Panc1 (cell line): Measurements from ENCODE around the gene GATAD2B. TPM values are rescaled to one million over a fixed set of nuclear protein-coding genes. Genes with fewer than 3 reads are reported as not detected.

Experiments
- ATAC-seq: fragments of 200-7000 bp; cut with Tn5 transposase; 2 replicates; pipeline ENCODE4 v1.9.1; 2020; ENCODE audit warnings: mild to moderate bottlenecking, moderate library complexity
- BruUV-seq: library from RNA; stranded (reverse); fragments of 400-500 nt; replicated peaks from 2 replicates; lab custom pipeline; 2021; lab: Mats Ljungman, UMichigan
- CTCF ChIA-PET: fragments of 300-600 bp; sonication (Branson Sonifier 250); formaldehyde crosslinking; loops from one replicate; lab custom pipeline; 2022; ENCODE audit warnings: antibody characterized with exemption; lab: Charles Lee
- POLR2A ChIA-PET: fragments of 300-600 bp; sonication (Branson Sonifier 250); formaldehyde crosslinking; loops from one replicate; lab custom pipeline; 2022; ENCODE audit warnings: antibody characterized with exemption; lab: Charles Lee
- DNase-seq: peaks from one replicate; pipeline ENCODE4 v3.0.0-alpha.2; 2010; ENCODE audit warnings: low read depth, low spot score
- H3K27ac ChIP-seq: 2 replicates; pipeline ENCODE4 v1.5.1; 2011; ENCODE audit warnings: mild to moderate bottlenecking, low read length, inconsistent platforms
- H3K27me3 ChIP-seq: fragments of 200-500 bp; sonication (Bioruptor generic); 2 replicates; pipeline ENCODE4 v1.6.0; 2014; ENCODE audit warnings: low read length, inconsistent platforms; ENCODE audit not compliant: control insufficient read depth, insufficient read depth
- H3K36me3 ChIP-seq: fragments of 200-500 bp; sonication (Bioruptor generic); 2 replicates; pipeline ENCODE4 v1.5.1; 2014; ENCODE audit warnings: inconsistent platforms, mild to moderate bottlenecking, low read length, moderate library complexity; ENCODE audit not compliant: control insufficient read depth, insufficient read depth
- H3K4me1 ChIP-seq: 2 replicates; pipeline ENCODE4 v1.5.1; 2011; ENCODE audit warnings: inconsistent platforms, mild to moderate bottlenecking, low read length, moderate library complexity; ENCODE audit not compliant: control insufficient read depth, insufficient read depth
- H3K4me3 ChIP-seq, 2 experiments: 2 replicates each; pipeline ENCODE4 v1.5.1; 2011 to 2012; ENCODE audit warnings: low read depth in 2 of 2, low read length in 2 of 2, mild to moderate bottlenecking in 2 of 2, inconsistent platforms in 1 of 2, moderate library complexity in 1 of 2
- H3K9me3 ChIP-seq: fragments of 200-500 bp; sonication (Bioruptor generic); 2 replicates; pipeline ENCODE4 v1.5.1; 2014; ENCODE audit warnings: low read depth, mild to moderate bottlenecking, inconsistent platforms, low read length, moderate library complexity; ENCODE audit not compliant: control insufficient read depth, insufficient read depth
- CTCF ChIP-seq: fragments of 450-650 bp; IDR thresholded peaks from 2 replicates; pipeline ENCODE4 v1.5.1; 2017; ENCODE audit warnings: mild to moderate bottlenecking
- POLR2AphosphoS5 ChIP-seq: IDR thresholded peaks from 2 replicates; pipeline ENCODE4 v1.6.1; 2012; ENCODE audit warnings: mild to moderate bottlenecking, low read depth, low read length, moderate library complexity
- REST ChIP-seq, 2 experiments: IDR thresholded peaks; 2 replicates each; pipeline ENCODE4 v1.6.1; 2011 to 2012; ENCODE audit warnings: low read depth in 2 of 2, control low read depth in 1 of 2, low read length in 1 of 2, mild to moderate bottlenecking in 1 of 2, moderate library complexity in 1 of 2; ENCODE audit not compliant: insufficient read depth in 1 of 2
- SIN3A ChIP-seq: IDR thresholded peaks from 2 replicates; pipeline ENCODE4 v1.6.1; 2012; ENCODE audit warnings: low read depth, mild to moderate bottlenecking, low read length, moderate library complexity, borderline replicate concordance; ENCODE audit not compliant: insufficient read depth
- TCF7L2 ChIP-seq: IDR thresholded peaks from 2 replicates; pipeline ENCODE4 v1.6.1; 2011; ENCODE audit warnings: mild to moderate bottlenecking, low read depth, low read length, inconsistent platforms
- in situ Hi-C: cut with HindIII; loops from 2 replicates; pipeline ENCODE4 v1.10.0; 2016; ENCODE audit warnings: low sequenced_read_pairs, low pct_unique_long_range_greater_than_20kb
- intact Hi-C: fragments of 100-400 bp; cut with micrococcal nuclease; formaldehyde crosslinking; loops from one replicate; pipeline ENCODE4 v1.10.0; 2022; ENCODE audit not compliant: unreplicated experiment
- total RNA-seq: library from RNA; stranded (reverse); gene quantifications from one replicate; pipeline ENCODE4 v1.2.1, GENCODE V29; 2021; ENCODE audit not compliant: unreplicated experiment

Gene GATAD2B
- total RNA-seq, 1 experiment from 2014 or later: 47.2 TPM

- Histone ChIP-seq H3K27ac (no peak overlapping the region), H3K27me3 (no peaks in the 10 kb centered on the region), H3K4me3 (no peak overlapping the region), H3K4me1 (no peaks in the 10 kb centered on the region), H3K36me3 (0 out of 2 replicates have a peak, but pooled peaks cover 6% of the 10 kb centered on the region), H3K9me3 (no peaks in the 10 kb centered on the region)
- ATAC-seq: no peak
- ChIA-PET POLR2A (no interaction called here), CTCF (no interaction called here)
- no peak for DNase-seq
- in situ Hi-C loops (no loop called here), intact Hi-C loops (no loop called here)
- TF ChIP-seq POLR2AphosphoS5 (no peak), TCF7L2 (no peak), CTCF (no peak), REST (IDR thresholded peaks at IDR 0.05; ENCODE audit: insufficient read depth in 1 of 2, low read depth in 2 of 2, low read length in 1 of 2) (no peak), SIN3A (no peak)
- BruUV-seq: no TSS peak
Observed at GRCh38 chr1:153934746-153935145, 12.0 kb upstream of the GATAD2B start.

- POLR2A ChIA-PET: no interaction called here
- in situ Hi-C loops (no loop called here), intact Hi-C loops (no loop called here)
- Histone ChIP-seq H3K9me3 (no peaks in the 10 kb centered on the region), H3K4me1 (no peaks in the 10 kb centered on the region), H3K36me3 (0 out of 2 replicates have a peak, but pooled peaks cover 6% of the 10 kb centered on the region), H3K27ac (no peak overlapping the region), H3K27me3 (no peaks in the 10 kb centered on the region), H3K4me3 (no peak overlapping the region)
- no peak for ATAC-seq
- CTCF ChIA-PET: no interaction called here
- DNase-seq: no peak
- TF ChIP-seq POLR2AphosphoS5: no peak
- no peak for TF ChIP-seq TCF7L2
- TF ChIP-seq SIN3A: no peak
- no peak for TF ChIP-seq CTCF
- no peak for TF ChIP-seq REST (IDR thresholded peaks at IDR 0.05; ENCODE audit: insufficient read depth in 1 of 2, low read depth in 2 of 2, low read length in 1 of 2)
- BruUV-seq: no TSS peak
Observed at GRCh38 chr1:153933955-153934354, 11.2 kb upstream of the GATAD2B start.
